HepG2 (cell line): ENCODE results near the gene PTPRH. TPM values are rescaled to one million over a fixed set of nuclear protein-coding genes. Genes with fewer than 3 reads are reported as not detected.

Experiments used
- ATAC-seq: fragments of 200-7000 bp; cut with Tn5 transposase; 3 replicates; pipeline ENCODE4 v1.9.1; 2020; ENCODE audit warnings: mild to moderate bottlenecking, moderate library complexity
- BruUV-seq: library from RNA; stranded (reverse); fragments of 400-500 nt; replicated peaks from 2 replicates; lab custom pipeline; 2021; lab: Mats Ljungman, UMichigan
- CTCF ChIA-PET: fragments of 300-600 bp; formaldehyde crosslinking; extraction: SDS; loops from one replicate; lab custom pipeline; 2021; ENCODE audit warnings: low total read pairs, inconsistent platforms, low intra/inter-chr PET ratio; lab: Yijun Ruan, JAX
- POLR2A ChIA-PET: fragments of 350-600 bp; sonication (Branson Sonifier 250); formaldehyde crosslinking; loops from one replicate; lab custom pipeline; 2020; ENCODE audit warnings: antibody characterized with exemption, inconsistent platforms; lab: Yijun Ruan, JAX
- DNase-seq: peaks from one replicate; pipeline ENCODE4 v3.0.0-alpha.2; 2015; ENCODE audit warnings: low spot score
- FAIRE-seq: peaks from 3 replicates; lab custom pipeline; 2011; peaks lifted over from hg19 to GRCh38; lab: Jason Lieb, UNC
- H2AFZ ChIP-seq: one replicate; pipeline ENCODE4 v1.6.1; 2011; ENCODE audit warnings: low read length, inconsistent platforms
- H3K27ac ChIP-seq: fragments of 300-600 bp; 3 replicates; pipeline ENCODE4 v1.8.0; 2011; ENCODE audit warnings: mixed run types, mild to moderate bottlenecking, mixed read lengths, low read length, inconsistent platforms; ENCODE audit not compliant: insufficient read depth; ENCODE audit errors: extremely low read length
- H3K27me3 ChIP-seq, 2 experiments: fragments of 200-600 bp in 1 of 2; 2 replicates in 1 of 2; 3 replicates in 1 of 2; pipeline versions ENCODE4 v1.6.0 to v1.8.0; 2011; ENCODE audit warnings: low read length in 2 of 2, mild to moderate bottlenecking in 2 of 2, moderate library complexity in 2 of 2, inconsistent platforms in 1 of 2; ENCODE audit not compliant: insufficient read depth in 2 of 2, control insufficient read depth in 1 of 2
- H3K36me3 ChIP-seq, 2 experiments: fragments of 200-600 bp in 1 of 2; replicated peaks in 1 of 2; 2 replicates in 1 of 2; 3 replicates in 1 of 2; pipeline versions ENCODE4 v1.5.1 to v1.8.0; 2011; ENCODE audit warnings: low read length in 2 of 2, inconsistent platforms in 1 of 2; ENCODE audit not compliant: insufficient read depth in 2 of 2, control insufficient read depth in 1 of 2
- H3K4me1 ChIP-seq: 2 replicates; pipeline ENCODE4 v1.5.1; 2012; ENCODE audit warnings: low read length, inconsistent platforms; ENCODE audit not compliant: insufficient read depth
- H3K4me2 ChIP-seq: 2 replicates; pipeline ENCODE4 v1.6.0; 2011; ENCODE audit warnings: low read depth, low read length, inconsistent platforms
- H3K4me3 ChIP-seq, 3 experiments: fragments of 200-600 bp in 1 of 3; sonication (generic), shearing (Covaris generic) in 1 of 3; replicated peaks in 1 of 3; 2 replicates each; pipeline ENCODE4 v1.5.1; 2011 to 2016; ENCODE audit warnings: low read length in 3 of 3, inconsistent platforms in 2 of 3, low read depth in 2 of 3, mild to moderate bottlenecking in 2 of 3, control low read depth in 1 of 3, mixed read lengths in 1 of 3; ENCODE audit not compliant: insufficient read depth in 1 of 3
- H3K79me2 ChIP-seq: one replicate; pipeline ENCODE4 v1.6.1; 2011; ENCODE audit warnings: low read length, inconsistent platforms; ENCODE audit not compliant: insufficient read depth
- H3K9ac ChIP-seq: 2 replicates; pipeline ENCODE4 v1.6.0; 2011; ENCODE audit warnings: mild to moderate bottlenecking, low read depth, low read length, inconsistent platforms; ENCODE audit not compliant: insufficient read depth
- H3K9me3 ChIP-seq: 2 replicates; pipeline ENCODE4 v1.5.1; 2012; ENCODE audit warnings: mild to moderate bottlenecking, low read length
- H4K20me1 ChIP-seq: 2 replicates; pipeline ENCODE4 v1.6.0; 2011; ENCODE audit warnings: inconsistent platforms, mild to moderate bottlenecking, low read length, moderate library complexity; ENCODE audit not compliant: insufficient read depth
- ADNP ChIP-seq: sonication (generic); formaldehyde crosslinking; IDR thresholded peaks from 2 replicates; pipeline ENCODE4 v1.4.0; 2020; ENCODE audit warnings: missing genetic modification reagents
- DMAP1 ChIP-seq: IDR thresholded peaks from 2 replicates; pipeline ENCODE4 v1.6.1; 2016
- FUBP1 ChIP-seq: sonication (generic); formaldehyde crosslinking; IDR thresholded peaks from 2 replicates; pipeline ENCODE4 v1.5.1; 2020; ENCODE audit warnings: missing genetic modification reagents, mild to moderate bottlenecking, borderline replicate concordance
- HES4 ChIP-seq: sonication (generic); formaldehyde crosslinking; IDR thresholded peaks from 2 replicates; pipeline ENCODE4 v1.9.0; 2021; ENCODE audit warnings: mild to moderate bottlenecking, missing genetic modification reagents, borderline replicate concordance
- HOXA3 ChIP-seq: sonication (generic); formaldehyde crosslinking; IDR thresholded peaks from 2 replicates; pipeline ENCODE4 v1.5.0; 2020; ENCODE audit warnings: missing genetic modification reagents
- JUND ChIP-seq: sonication (generic); formaldehyde crosslinking; IDR thresholded peaks from 2 replicates; pipeline ENCODE4 v1.8.0; 2022; ENCODE audit warnings: mild to moderate bottlenecking, missing genetic modification reagents
- KAT8 ChIP-seq: IDR thresholded peaks from 2 replicates; pipeline ENCODE4 v1.6.1; 2016; ENCODE audit warnings: missing genetic modification reagents, missing compliant biosample characterization
- KLF9 ChIP-seq: IDR thresholded peaks from 2 replicates; pipeline ENCODE4 v1.6.1; 2016; ENCODE audit warnings: low read depth
- NBN ChIP-seq: fragments of 450-650 bp; conservative IDR thresholded peaks from 2 replicates; pipeline ENCODE4 v1.6.1; 2017
- POLR2A ChIP-seq, 2 experiments: IDR thresholded peaks; 2 replicates each; pipeline ENCODE4 v1.6.1; 2011; ENCODE audit warnings: low read depth in 2 of 2, low read length in 2 of 2, mild to moderate bottlenecking in 1 of 2, moderate library complexity in 1 of 2; ENCODE audit not compliant: insufficient read depth in 1 of 2
- TAF15 ChIP-seq: fragments of 200-400 bp; formaldehyde crosslinking; IDR thresholded peaks from one replicate; pipeline ENCODE4 v1.6.1; 2018; ENCODE audit warnings: mild to moderate bottlenecking, low read depth, low read length; ENCODE audit not compliant: poor library complexity, severe bottlenecking
- ZBTB25 ChIP-seq: IDR thresholded peaks from 2 replicates; pipeline ENCODE4 v1.6.1; 2018; ENCODE audit warnings: missing genetic modification reagents
- ZFAT ChIP-seq: sonication (generic); formaldehyde crosslinking; conservative IDR thresholded peaks from 2 replicates; pipeline ENCODE4 v1.8.1; 2023; ENCODE audit warnings: missing genetic modification reagents, inconsistent platforms
- ZNF503 ChIP-seq: sonication (generic); formaldehyde crosslinking; IDR thresholded peaks from 2 replicates; pipeline ENCODE4 v1.4.0; 2020; ENCODE audit warnings: missing genetic modification reagents
- ZNF549 ChIP-seq: sonication (generic); formaldehyde crosslinking; IDR thresholded peaks from 2 replicates; pipeline ENCODE4 v1.5.0; 2020; ENCODE audit warnings: missing genetic modification reagents
- ZNF724P ChIP-seq: sonication (generic); formaldehyde crosslinking; IDR thresholded peaks from 2 replicates; pipeline ENCODE4 v1.8.0; 2022; ENCODE audit warnings: missing genetic modification reagents, borderline replicate concordance
- WGBS: methylation state at CpG from one replicate; pipeline ENCODE4 v1.1.6; 2017; ENCODE audit warnings: low lambda C conversion rate; 5-methylcytosine and 5-hydroxymethylcytosine counted together
- in situ Hi-C: cut with HindIII; loops from 2 replicates; pipeline ENCODE4 v1.10.0; 2017; ENCODE audit warnings: low pct_unique_long_range_greater_than_20kb; ENCODE audit not compliant: extremely low pct_ligation_motif_present
- intact Hi-C: fragments of 100-400 bp; cut with micrococcal nuclease; formaldehyde crosslinking; loops from one replicate; pipeline ENCODE4 v1.10.0; 2022; ENCODE audit not compliant: unreplicated experiment
- polyA plus RNA-seq, 8 experiments: library from polyadenylated mRNA; depleted of rRNA in 3 of 8; stranded (reverse) in 7 of 8; unstranded in 1 of 8; fragments of >200 nt; fragmentation: Illumina TruSeq in 4 of 8; extraction: Trizol in 4 of 8; gene quantifications; 2 replicates each; pipeline versions ENCODE4 v1.2.1 to v1.2.3, GENCODE V29; 2011 to 2016; ENCODE audit warnings: low read depth in 4 of 8, missing spikeins in 1 of 8, mixed read lengths in 1 of 8; ENCODE audit not compliant: insufficient read depth in 1 of 8
- total RNA-seq, 5 experiments: library from RNA; depleted of rRNA; stranded (reverse); fragments of >200 nt; fragmentation: Illumina TruSeq; extraction: Trizol; gene quantifications; 2 replicates each; pipeline ENCODE4 v1.2.3, GENCODE V29; 2016; ENCODE audit warnings: low read depth in 1 of 5

The PTPRH gene
- total and polyA plus RNA-seq, 2 of the 13 experiments (the other 11 are each of a cell fraction or from before 2014, with no cell fraction given) = 14.7 to 125 TPM

GRCh38 chr19:55153652-55154264, 55.5 kb downstream of the PTPRH start:
- WGBS = 56% methylated on average over 12 of the region's 12 CpGs
- Histone ChIP-seq H3K4me2 (no peak overlapping the region), H3K9me3 (peaks cover 8% of the 10 kb centered on the region), H3K36me3 (no peaks in the 10 kb centered on the region), H3K4me3 (no peak overlapping the region), H2AFZ (no peak overlapping the region), H3K27me3 (peaks cover 0 to 12% of the 10 kb centered on the region in 2 experiments; a peak in 2 of 5 replicates), H4K20me1 (no peaks in the 10 kb centered on the region), H3K79me2 (no peaks in the 10 kb centered on the region), H3K4me1 (peaks cover 17% of the 10 kb centered on the region), H3K9ac (no peak overlapping the region), H3K27ac (no peak overlapping the region)
- in situ Hi-C loops = no loop called here
- ChIA-PET POLR2A (no interaction called here), CTCF (no interaction called here)
- DNase-seq = no peak
- no peak for FAIRE-seq
- no peak for ATAC-seq
- intact Hi-C loops = no loop called here
- no TSS peak for BruUV-seq
- TF ChIP-seq ZNF503 (CRISPR knock-in tag) (no peak), KLF9 (CRISPR knock-in tag) (no peak), HOXA3 (CRISPR knock-in tag) (no peak), ADNP (CRISPR knock-in tag) (no peak), HES4 (no peak), NBN (no peak), TAF15 (no peak), ZFAT (CRISPR knock-in tag) (no peak), DMAP1 (CRISPR knock-in tag) (no peak), FUBP1 (CRISPR knock-in tag) (no peak), POLR2A (IDR thresholded peaks at IDR 0.05; ENCODE audit: insufficient read depth in 1 of 2, low read depth in 2 of 2, low read length in 2 of 2) (no peak), ZBTB25 (CRISPR knock-in tag) (no peak), ZNF549 (CRISPR knock-in tag) (no peak), JUND (CRISPR knock-in tag) (no peak), KAT8 (CRISPR knock-in tag) (no peak), ZNF724P (no peak)
